Astrocyte (in vitro differentiated cells and primary cell): ENCODE measurements around the gene ACSF3. TPM values are rescaled to one million over a fixed set of nuclear protein-coding genes. Genes with fewer than 3 reads are reported as not detected.

Experiments
- DNase-seq: peaks from one replicate; pipeline ENCODE4 v3.0.0-alpha.2; 2010; ENCODE audit warnings: low read depth
- FAIRE-seq: peaks from 2 replicates; lab custom pipeline; 2011; peaks lifted over from hg19 to GRCh38; lab: Jason Lieb, UNC
- H2AFZ ChIP-seq: 2 replicates; pipeline ENCODE4 v1.6.0; 2012; ENCODE audit warnings: low read depth, low read length, inconsistent platforms
- H3K27ac ChIP-seq: 2 replicates; pipeline ENCODE4 v1.5.1; 2011; ENCODE audit warnings: low read depth, low read length, inconsistent platforms
- H3K27me3 ChIP-seq: 2 replicates; pipeline ENCODE4 v1.6.0; 2011; ENCODE audit warnings: low read length, inconsistent platforms; ENCODE audit not compliant: insufficient read depth
- H3K36me3 ChIP-seq: 2 replicates; pipeline ENCODE4 v1.5.1; 2011; ENCODE audit warnings: low read length, inconsistent platforms; ENCODE audit not compliant: insufficient read depth
- H3K4me1 ChIP-seq: 2 replicates; pipeline ENCODE4 v1.5.1; 2011; ENCODE audit warnings: low read length, inconsistent platforms; ENCODE audit not compliant: insufficient read depth
- H3K4me2 ChIP-seq: 2 replicates; pipeline ENCODE4 v1.6.0; 2012; ENCODE audit warnings: low read length, inconsistent platforms
- H3K4me3 ChIP-seq: 2 replicates; pipeline ENCODE4 v1.5.1; 2011; ENCODE audit warnings: low read depth, mild to moderate bottlenecking, low read length, inconsistent platforms; ENCODE audit not compliant: insufficient read depth
- H3K79me2 ChIP-seq: 2 replicates; pipeline ENCODE4 v1.6.0; 2012; ENCODE audit warnings: mild to moderate bottlenecking, low read length, inconsistent platforms; ENCODE audit not compliant: insufficient read depth
- H3K9ac ChIP-seq: 2 replicates; pipeline ENCODE4 v1.6.0; 2012; ENCODE audit warnings: mild to moderate bottlenecking, low read length, inconsistent platforms
- H3K9me3 ChIP-seq: 2 replicates; pipeline ENCODE4 v1.5.1; 2012; ENCODE audit warnings: low read depth, mild to moderate bottlenecking, low read length, inconsistent platforms; ENCODE audit not compliant: insufficient read depth
- H4K20me1 ChIP-seq: 2 replicates; pipeline ENCODE4 v1.6.0; 2012; ENCODE audit warnings: low read length, inconsistent platforms; ENCODE audit not compliant: insufficient read depth
- H3K27ac Mint-ChIP-seq: one replicate; pipeline ENCODE4 v1.8.0; 2021; ENCODE audit warnings: mild to moderate bottlenecking, mixed read lengths; ENCODE audit not compliant: unreplicated experiment
- H3K27me3 Mint-ChIP-seq: one replicate; pipeline ENCODE4 v1.8.0; 2021; ENCODE audit warnings: low read depth, mixed read lengths; ENCODE audit not compliant: unreplicated experiment
- H3K36me3 Mint-ChIP-seq: one replicate; pipeline ENCODE4 v1.8.0; 2021; ENCODE audit warnings: low read depth, mixed read lengths; ENCODE audit not compliant: unreplicated experiment
- H3K4me1 Mint-ChIP-seq: one replicate; pipeline ENCODE4 v1.8.0; 2021; ENCODE audit warnings: low read depth, mixed read lengths; ENCODE audit not compliant: unreplicated experiment
- H3K4me3 Mint-ChIP-seq: one replicate; pipeline ENCODE4 v1.8.0; 2021; ENCODE audit warnings: mild to moderate bottlenecking, moderate library complexity, mixed read lengths; ENCODE audit not compliant: unreplicated experiment
- H3K9me3 Mint-ChIP-seq: one replicate; pipeline ENCODE4 v1.8.0; 2021; ENCODE audit warnings: mild to moderate bottlenecking, mixed read lengths; ENCODE audit not compliant: unreplicated experiment
- CTCF ChIP-seq: IDR thresholded peaks from 2 replicates; pipeline ENCODE4 v1.5.1; 2011; ENCODE audit warnings: low read depth, mild to moderate bottlenecking, inconsistent platforms, low read length, moderate library complexity; ENCODE audit not compliant: insufficient read depth
- EZH2 ChIP-seq: IDR thresholded peaks from 2 replicates; pipeline ENCODE4 v1.6.1; 2012; ENCODE audit warnings: mild to moderate bottlenecking, low read length, inconsistent platforms; ENCODE audit not compliant: insufficient read depth
- total RNA-seq: library from RNA; stranded (reverse); gene quantifications from 2 replicates; pipeline ENCODE4 v1.2.1, GENCODE V29; 2021

ACSF3 gene
- total RNA-seq, 1 donor from 2014 or later, result 17.0 TPM

- H3K27ac ChIP-seq, result no peak overlapping the region
- FAIRE-seq, result no peak
- no peak overlapping the region for H3K4me3 ChIP-seq
- no peaks in the 10 kb centered on the region for H3K79me2 ChIP-seq
- no peaks in the 10 kb centered on the region for H3K27me3 Mint-ChIP-seq
- DNase-seq, result no peak
- no peak overlapping the region for H3K9ac ChIP-seq
- no peak overlapping the region for H3K4me3 Mint-ChIP-seq
- H3K27ac Mint-ChIP-seq, result no peak overlapping the region
- H3K36me3 Mint-ChIP-seq, result peaks cover 17% of the 10 kb centered on the region
- H3K9me3 ChIP-seq, result no peaks in the 10 kb centered on the region
- H3K27me3 ChIP-seq, result no peaks in the 10 kb centered on the region
- no peaks in the 10 kb centered on the region for H3K4me1 ChIP-seq
- H3K4me1 Mint-ChIP-seq, result no peaks in the 10 kb centered on the region
- no peak overlapping the region for H3K4me2 ChIP-seq
- H3K36me3 ChIP-seq, result peaks cover 3% of the 10 kb centered on the region
- H3K9me3 Mint-ChIP-seq, result no peaks in the 10 kb centered on the region
- TF ChIP-seq EZH2, result no peak
- no peak for TF ChIP-seq CTCF
- peaks cover 3% of the 10 kb centered on the region for H4K20me1 ChIP-seq
- no peak overlapping the region for H2AFZ ChIP-seq
Measured at GRCh38 chr16:89107203-89107582, 13.5 kb downstream of the ACSF3 start.

- Histone ChIP-seq H3K27ac (no peak overlapping the region), H3K9ac (no peak overlapping the region), H3K36me3 (peaks cover 5% of the 10 kb centered on the region), H3K4me1 (no peaks in the 10 kb centered on the region), H3K4me2 (no peak overlapping the region), H4K20me1 (peaks cover 3% of the 10 kb centered on the region), H3K79me2 (no peaks in the 10 kb centered on the region), H2AFZ (no peak overlapping the region), H3K4me3 (no peak overlapping the region), H3K9me3 (no peaks in the 10 kb centered on the region), H3K27me3 (no peaks in the 10 kb centered on the region)
- Mint-ChIP-seq H3K27ac (no peak overlapping the region), H3K36me3 (peaks cover 13% of the 10 kb centered on the region), H3K4me1 (no peaks in the 10 kb centered on the region), H3K4me3 (no peak overlapping the region), H3K27me3 (no peaks in the 10 kb centered on the region), H3K9me3 (no peaks in the 10 kb centered on the region)
- TF ChIP-seq CTCF (no peak), EZH2 (no peak)
- FAIRE-seq (no peak), DNase-seq (no peak)
Measured at GRCh38 chr16:89108416-89108815, 14.8 kb downstream of the ACSF3 start.

DNA sequence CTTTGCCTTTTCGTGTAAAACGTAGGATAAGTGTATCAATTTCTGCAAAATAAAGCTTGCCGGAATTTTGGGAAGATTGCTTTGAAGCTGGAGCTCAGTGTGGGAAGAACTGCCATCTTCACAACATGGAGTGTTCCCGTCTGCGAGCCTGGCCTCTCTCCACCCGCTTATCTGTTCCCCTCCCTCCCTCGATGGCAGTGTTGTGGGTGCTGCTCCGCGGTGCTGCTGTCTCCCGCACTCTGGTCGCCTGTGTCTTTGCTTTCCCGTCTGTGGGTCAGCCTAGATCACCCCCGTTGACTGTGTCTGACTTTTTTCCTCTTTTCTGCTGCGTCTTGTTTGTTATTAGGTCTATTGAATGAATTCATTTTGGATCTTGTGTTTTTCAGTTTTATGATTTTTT is 17.0 kb downstream of the ACSF3 start:
- H3K27me3 ChIP-seq, result no peaks in the 10 kb centered on the region
- DNase-seq (no peak), FAIRE-seq (no peak)
- Mint-ChIP-seq H3K4me3 (no peak overlapping the region), H3K4me1 (peaks cover 14% of the 10 kb centered on the region), H3K9me3 (peaks cover 1% of the 10 kb centered on the region), H3K36me3 (peaks cover 19% of the 10 kb centered on the region), H3K27me3 (no peaks in the 10 kb centered on the region), H3K27ac (no peak overlapping the region)
- H3K27ac ChIP-seq, result no peak overlapping the region
- no peaks in the 10 kb centered on the region for H3K9me3 ChIP-seq
- no peaks in the 10 kb centered on the region for H3K79me2 ChIP-seq
- no peak overlapping the region for H3K9ac ChIP-seq
- H3K4me3 ChIP-seq, result no peak overlapping the region
- H3K4me2 ChIP-seq, result no peak overlapping the region
- TF ChIP-seq CTCF, result no peak
- no peak for TF ChIP-seq EZH2
- H3K4me1 ChIP-seq, result peaks cover 16% of the 10 kb centered on the region
- H3K36me3 ChIP-seq, result peaks cover 5% of the 10 kb centered on the region
- no peak overlapping the region for H2AFZ ChIP-seq
- H4K20me1 ChIP-seq, result peaks cover 7% of the 10 kb centered on the region
